NCI-H187 (cell line): ENCODE results near the gene MIR17HG.
"Not testable (repeated sequence)": the region's sequence is repeated elsewhere in the genome, so short reads cannot be mapped to it uniquely, and the experiment has no call there.

ENCODE experiments used
- DNase-seq, 2 experiments: peaks; one replicate each; lab custom pipeline; 2025; lab: John Stamatoyannopoulos, UW

The MIR17HG gene

GRCh38 chr13:91347996-91348905, 764 bp downstream of the MIR17HG start:
- peak in 1 of 2 experiments; percentile 6 for DNase-seq

- peak; percentile 85 to 94 for DNase-seq
Observed at GRCh38 chr13:91348906-91349435, 1.5 kb downstream of the MIR17HG start.

- DNase-seq = no peak
Observed at GRCh38 chr13:91349992-91350911, 2.8 kb downstream of the MIR17HG start.

- DNase-seq = no peak
Observed at GRCh38 chr13:91351123-91351522, 3.6 kb downstream of the MIR17HG start.

- DNase-seq = no peak
Observed at GRCh38 chr13:91351980-91352379, 4.5 kb downstream of the MIR17HG start.

- DNase-seq = not testable (repeated sequence)
Observed at GRCh38 chr13:91352891-91353290, 5.4 kb downstream of the MIR17HG start.

GRCh38 chr13:91353494-91353893, 6.0 kb downstream of the MIR17HG start:
- no peak for DNase-seq

- no peak for DNase-seq
Observed at GRCh38 chr13:91355099-91355825, 7.8 kb downstream of the MIR17HG start.

- no peak for DNase-seq
Observed at GRCh38 chr13:91355826-91356710, 8.6 kb downstream of the MIR17HG start.

- DNase-seq = no peak
Observed at GRCh38 chr13:91356919-91357612, 9.6 kb downstream of the MIR17HG start.

- no peak for DNase-seq
Observed at GRCh38 chr13:91357613-91358386, 10.3 kb downstream of the MIR17HG start.

GRCh38 chr13:91358387-91358782, 10.9 kb downstream of the MIR17HG start:
- DNase-seq = no peak

GRCh38 chr13:91359111-91359510, 11.6 kb downstream of the MIR17HG start:
- no peak for DNase-seq

- DNase-seq = no peak
Observed at GRCh38 chr13:91359631-91360030, 12.1 kb downstream of the MIR17HG start.

GRCh38 chr13:91360246-91360751, 12.8 kb downstream of the MIR17HG start:
- DNase-seq = no peak

GRCh38 chr13:91361755-91362271, 14.3 kb downstream of the MIR17HG start:
- no peak for DNase-seq

- DNase-seq = no peak
Observed at GRCh38 chr13:91362908-91363307, 15.4 kb downstream of the MIR17HG start.

GRCh38 chr13:91368101-91368500, 20.6 kb downstream of the MIR17HG start:
- no peak for DNase-seq
